ENCODE results near the gene PATE1. TPM values are rescaled to one million over a fixed set of nuclear protein-coding genes. Genes with fewer than 3 reads are reported as not detected.

PATE1 gene
- total RNA-seq, 1 donor: not detected

DNA sequence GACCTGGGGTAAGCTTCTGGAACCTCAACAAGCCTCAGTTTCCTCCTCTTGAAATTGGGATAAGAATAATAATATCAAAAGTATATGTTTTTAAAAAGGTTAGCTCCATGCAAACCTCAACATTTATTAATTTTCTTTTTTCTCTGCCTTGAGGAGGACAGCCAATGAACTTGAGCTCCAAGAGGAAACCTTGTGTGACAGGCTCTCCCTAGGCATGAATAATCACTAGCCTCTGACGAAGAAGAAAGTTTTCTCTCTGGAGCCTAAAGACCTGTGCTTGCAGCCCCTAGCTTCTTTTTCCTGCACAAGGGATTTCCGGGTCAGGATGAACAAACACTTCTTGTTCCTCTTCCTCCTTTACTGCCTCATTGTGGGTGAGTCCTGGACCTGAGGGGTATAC, 41.7 kb downstream of the PATE1 start, which contains the start of gene PATE3:
Gene PATE3, plus strand, starts transcription at position 301 of the 400 bp plus-strand sequence. Its CDS starts 25 bp downstream, at position 326.
- DNase-seq (ENCODE audit: low read depth in 2 of 3, low spot score in 2 of 3): no peak

GRCh38 chr11:125790825-125791224, 44.7 kb downstream of the PATE1 start:
- no peak for DNase-seq (ENCODE audit: low read depth in 2 of 3, low spot score in 2 of 3)

GRCh38 chr11:125797641-125798040, 51.6 kb downstream of the PATE1 start:
- DNase-seq (ENCODE audit: low read depth in 2 of 3, low spot score in 2 of 3): no peak

Other genes with a start within 250 kb of the PATE1 start
- 38.5 TPM for gene EI24, start 176.8 kb upstream of the PATE1 start, total RNA-seq
- 125 TPM for gene STT3A, start 153.4 kb upstream of the PATE1 start, total RNA-seq
- gene CHEK1, start 121.1 kb upstream of the PATE1 start, total RNA-seq: 9.4 TPM
- gene ACRV1, start 65.4 kb upstream of the PATE1 start, total RNA-seq: not detected
- gene PATE2, start 32.5 kb downstream of the PATE1 start, total RNA-seq: not detected
- not detected for gene PATE3, start 41.8 kb downstream of the PATE1 start, total RNA-seq
- not detected for gene PATE4, start 87.0 kb downstream of the PATE1 start, total RNA-seq
- 1.1 TPM for gene HYLS1, start 141.4 kb downstream of the PATE1 start, total RNA-seq
- gene PUS3, start 156.9 kb downstream of the PATE1 start, total RNA-seq: 5.1 TPM
- 0.54 TPM for gene DDX25, start 158.2 kb downstream of the PATE1 start, total RNA-seq
- gene VSIG10L2, start 199.8 kb downstream of the PATE1 start, total RNA-seq: not detected